ENCODE results near the gene DPPA3.
"Not testable (repeated sequence)": the region's sequence is repeated elsewhere in the genome, so short reads cannot be mapped to it uniquely, and the experiment has no call there.

Gene DPPA3

GRCh38 chr12:7711133-7711532 lies at the start of gene DPPA3:
Gene DPPA3, plus strand, starts transcription at chr12:7711433. Its CDS starts 138 bp downstream, at chr12:7711571.
- no peak for DNase-seq

- no peak for DNase-seq
Observed at GRCh38 chr12:7661741-7662140, 49.5 kb upstream of the DPPA3 start.

- DNase-seq: no peak
Observed at GRCh38 chr12:7666595-7666994, 44.6 kb upstream of the DPPA3 start.

GRCh38 chr12:7667125-7667524 lies 44.1 kb upstream of the DPPA3 start:
- no peak for DNase-seq

GRCh38 chr12:7668171-7668570 lies 43.1 kb upstream of the DPPA3 start:
- no peak for DNase-seq

GRCh38 chr12:7675455-7675854 lies 35.8 kb upstream of the DPPA3 start:
- not testable (repeated sequence) for DNase-seq

GRCh38 chr12:7677432-7677888 lies 33.8 kb upstream of the DPPA3 start:
- DNase-seq: not testable (repeated sequence)

GRCh38 chr12:7678744-7679143 lies 32.5 kb upstream of the DPPA3 start:
- no peak for DNase-seq

- DNase-seq: no peak
Observed at GRCh38 chr12:7679251-7680045, 31.8 kb upstream of the DPPA3 start.

- no peak for DNase-seq
Observed at GRCh38 chr12:7681535-7681934, 29.7 kb upstream of the DPPA3 start.

GRCh38 chr12:7693793-7694192 lies 17.4 kb upstream of the DPPA3 start:
- no peak for DNase-seq

- DNase-seq: no peak
Observed at GRCh38 chr12:7694556-7695236, 16.5 kb upstream of the DPPA3 start.

GRCh38 chr12:7695237-7695560 lies 16.0 kb upstream of the DPPA3 start:
- no peak for DNase-seq

GRCh38 chr12:7695566-7696197 lies 15.6 kb upstream of the DPPA3 start, which contains the start of gene GDF3:
Gene GDF3, minus strand, starts transcription at chr12:7695775. Its CDS starts 47 bp downstream, at chr12:7695728.
- no peak for DNase-seq

- DNase-seq: no peak
Observed at GRCh38 chr12:7705846-7706245, 5.4 kb upstream of the DPPA3 start.

GRCh38 chr12:7709969-7710675 lies 1.1 kb upstream of the DPPA3 start:
- no peak for DNase-seq

GRCh38 chr12:7712841-7713442 lies 1.7 kb downstream of the DPPA3 start:
- DNase-seq: no peak

- no peak for DNase-seq
Observed at GRCh38 chr12:7716381-7716780, 5.1 kb downstream of the DPPA3 start.

- DNase-seq: no peak
Observed at GRCh38 chr12:7719946-7720730, 8.9 kb downstream of the DPPA3 start.

- DNase-seq: no peak
Observed at GRCh38 chr12:7723926-7724325, 12.7 kb downstream of the DPPA3 start.

- no peak for DNase-seq
Observed at GRCh38 chr12:7729746-7730145, 18.5 kb downstream of the DPPA3 start.

- DNase-seq: not testable (repeated sequence)
Observed at GRCh38 chr12:7730984-7731383, 19.8 kb downstream of the DPPA3 start.

Data from right forelimb (tissue), 1 donor.